ENCODE results near the gene ITPR3. TPM values are rescaled to one million over a fixed set of nuclear protein-coding genes. Genes with fewer than 3 reads are reported as not detected.

ITPR3 gene
- total and polyA plus RNA-seq, 2 donors from 2014 or later, result 4.2 to 86.3 TPM

DNA sequence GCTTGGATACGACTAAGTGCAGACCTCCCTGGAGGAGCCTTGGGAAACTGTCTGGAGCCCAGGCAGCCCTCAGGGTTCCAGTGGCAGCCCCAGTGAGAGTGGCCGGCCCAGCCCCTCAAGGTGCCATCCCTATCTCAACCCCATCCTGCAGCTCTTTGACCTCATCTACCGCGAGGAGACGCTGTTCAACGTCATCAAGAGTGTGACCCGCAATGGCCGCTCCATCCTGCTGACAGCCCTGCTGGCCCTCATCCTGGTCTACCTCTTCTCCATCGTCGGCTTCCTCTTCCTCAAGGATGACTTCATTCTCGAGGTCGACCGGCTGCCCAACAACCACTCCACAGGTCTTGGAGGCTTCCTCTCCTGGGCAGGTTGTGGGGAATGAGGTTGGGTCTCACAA is 69.6 kb downstream of the ITPR3 start:
- H3K27ac ChIP-seq (ENCODE audit: low read depth in 2 of 2, low read length in 2 of 2), result no peak overlapping the region
- peaks cover 2% of the 10 kb centered on the region in 3 donors for H3K36me3 ChIP-seq (ENCODE audit: control insufficient read depth in 2 of 3, insufficient read depth in 3 of 3, low read length in 3 of 3)
- no peaks in the 10 kb centered on the region for H3K27me3 ChIP-seq (ENCODE audit: control insufficient read depth, insufficient read depth, low read length)
- peak in 1 of 5 donors; percentile 50 for DNase-seq
- intact Hi-C loops (cut with DNase I), result loop anchor here (10.0 kb wide), 1 partner anchor 106 kb away; the partner anchor contains the start of gene BAK1
- peaks cover 0 to 7% (median 6%) of the 10 kb centered on the region in 3 donors for H3K4me1 ChIP-seq (ENCODE audit: control insufficient read depth in 2 of 3, insufficient read depth in 2 of 3, low read depth in 1 of 3, low read length in 3 of 3)
- no peak overlapping the region for H3K4me3 ChIP-seq (ENCODE audit: low read length in 3 of 3)
- TF ChIP-seq, protein P1, sequence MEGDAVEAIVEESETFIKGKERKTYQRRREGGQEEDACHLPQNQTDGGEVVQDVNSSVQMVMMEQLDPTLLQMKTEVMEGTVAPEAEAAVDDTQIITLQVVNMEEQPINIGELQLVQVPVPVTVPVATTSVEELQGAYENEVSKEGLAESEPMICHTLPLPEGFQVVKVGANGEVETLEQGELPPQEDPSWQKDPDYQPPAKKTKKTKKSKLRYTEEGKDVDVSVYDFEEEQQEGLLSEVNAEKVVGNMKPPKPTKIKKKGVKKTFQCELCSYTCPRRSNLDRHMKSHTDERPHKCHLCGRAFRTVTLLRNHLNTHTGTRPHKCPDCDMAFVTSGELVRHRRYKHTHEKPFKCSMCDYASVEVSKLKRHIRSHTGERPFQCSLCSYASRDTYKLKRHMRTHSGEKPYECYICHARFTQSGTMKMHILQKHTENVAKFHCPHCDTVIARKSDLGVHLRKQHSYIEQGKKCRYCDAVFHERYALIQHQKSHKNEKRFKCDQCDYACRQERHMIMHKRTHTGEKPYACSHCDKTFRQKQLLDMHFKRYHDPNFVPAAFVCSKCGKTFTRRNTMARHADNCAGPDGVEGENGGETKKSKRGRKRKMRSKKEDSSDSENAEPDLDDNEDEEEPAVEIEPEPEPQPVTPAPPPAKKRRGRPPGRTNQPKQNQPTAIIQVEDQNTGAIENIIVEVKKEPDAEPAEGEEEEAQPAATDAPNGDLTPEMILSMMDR (IDR thresholded peaks at IDR 0.05; ENCODE audit: borderline replicate concordance, extremely low read depth, insufficient read depth), result no peak
- no peaks in the 10 kb centered on the region for H3K9me3 ChIP-seq (ENCODE audit: control insufficient read depth in 2 of 3, insufficient read depth in 1 of 3, low read length in 3 of 3)
- no peak for FAIRE-seq
- H3K9ac ChIP-seq (ENCODE audit: low read length in 3 of 3), result no peak overlapping the region

DNA sequence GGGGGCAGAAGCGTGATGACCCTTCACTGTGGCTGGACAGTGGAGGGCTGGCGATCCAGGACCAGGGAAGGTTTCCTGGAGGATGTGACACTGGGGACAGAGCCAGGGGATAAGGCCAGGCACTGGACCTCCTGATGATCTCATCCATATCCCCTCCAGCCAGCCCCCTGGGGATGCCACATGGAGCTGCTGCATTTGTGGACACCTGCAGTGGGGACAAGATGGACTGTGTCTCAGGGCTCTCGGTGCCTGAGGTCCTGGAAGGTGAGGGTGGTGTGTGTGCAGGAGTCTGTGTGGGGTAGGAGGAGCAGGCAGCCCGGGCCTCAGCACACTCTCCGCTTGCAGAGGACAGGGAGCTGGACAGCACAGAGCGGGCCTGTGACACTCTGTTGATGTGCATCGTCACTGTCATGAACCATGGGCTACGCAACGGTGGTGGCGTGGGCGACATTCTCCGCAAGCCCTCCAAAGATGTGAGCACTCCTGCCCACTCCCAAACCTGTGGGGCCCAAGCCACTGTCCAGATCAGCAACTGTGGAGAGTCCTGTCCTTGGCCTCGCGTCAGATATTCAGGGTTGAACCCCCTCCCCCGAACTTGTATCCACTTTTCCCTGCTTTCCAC is 70.4 kb downstream of the ITPR3 start:
- no peaks in the 10 kb centered on the region for H3K9me3 ChIP-seq (ENCODE audit: control insufficient read depth in 2 of 3, insufficient read depth in 1 of 3, low read length in 3 of 3)
- H3K4me1 ChIP-seq (ENCODE audit: control insufficient read depth in 2 of 3, insufficient read depth in 2 of 3, low read depth in 1 of 3, low read length in 3 of 3), result peaks cover 0 to 8% (median 6%) of the 10 kb centered on the region in 3 donors
- no peak overlapping the region for H3K27ac ChIP-seq (ENCODE audit: low read depth in 2 of 2, low read length in 2 of 2)
- TF ChIP-seq, protein P1 (IDR thresholded peaks at IDR 0.05; ENCODE audit: borderline replicate concordance, extremely low read depth, insufficient read depth), result no peak
- FAIRE-seq, result no peak
- peak in 1 of 5 donors; percentile 59 for DNase-seq
- intact Hi-C loops (cut with DNase I), result loop anchor here (10.0 kb wide), 1 partner anchor 107 kb away; the partner anchor contains the start of gene BAK1
- no peak overlapping the region for H3K4me3 ChIP-seq (ENCODE audit: low read length in 3 of 3)
- peaks cover 0 to 7% (median 5%) of the 10 kb centered on the region in 3 donors for H3K36me3 ChIP-seq (ENCODE audit: control insufficient read depth in 2 of 3, insufficient read depth in 3 of 3, low read length in 3 of 3)
- H3K27me3 ChIP-seq (ENCODE audit: control insufficient read depth, insufficient read depth, low read length), result no peaks in the 10 kb centered on the region
- H3K9ac ChIP-seq (ENCODE audit: low read length in 3 of 3), result no peak overlapping the region

DNA sequence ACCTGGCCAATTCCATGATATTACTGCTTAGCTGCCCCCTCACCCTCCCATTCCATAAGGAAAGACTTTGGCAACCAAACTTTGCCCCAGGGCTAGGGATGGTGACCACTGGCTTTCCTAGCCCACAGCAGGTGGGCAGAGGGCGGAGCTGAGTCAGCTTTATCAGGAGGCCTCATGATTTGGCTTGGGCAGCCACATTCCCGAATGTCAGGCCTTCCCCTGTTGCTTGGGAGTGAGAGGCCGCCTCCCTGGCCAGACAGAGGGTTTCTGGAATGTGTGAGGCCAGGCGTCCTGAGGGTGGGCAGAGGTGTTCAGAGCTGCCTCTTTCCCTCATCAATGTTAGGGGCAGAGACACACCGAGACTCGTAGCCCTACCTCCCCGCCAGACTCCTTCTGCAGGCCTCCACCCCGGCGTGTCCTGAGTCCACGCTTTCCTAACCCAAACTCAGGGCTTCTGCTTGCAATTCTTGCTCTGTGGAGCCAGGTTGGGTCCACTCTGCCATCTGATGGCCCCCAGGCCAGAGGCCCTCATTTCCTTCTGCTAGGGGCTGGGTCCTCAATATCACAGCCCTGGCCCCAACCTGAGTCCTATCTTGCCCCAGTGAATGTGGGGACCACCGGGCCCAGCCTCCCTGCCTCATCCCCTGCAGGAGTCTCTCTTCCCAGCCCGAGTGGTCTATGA is 71.1 kb downstream of the ITPR3 start:
- H3K9ac ChIP-seq (ENCODE audit: low read length in 3 of 3), result no peak overlapping the region
- H3K4me3 ChIP-seq (ENCODE audit: low read length in 3 of 3), result no peak overlapping the region
- H3K27ac ChIP-seq (ENCODE audit: low read depth in 2 of 2, low read length in 2 of 2), result no peak overlapping the region
- H3K36me3 ChIP-seq (ENCODE audit: control insufficient read depth in 2 of 3, insufficient read depth in 3 of 3, low read length in 3 of 3), result peaks cover 0 to 7% (median 5%) of the 10 kb centered on the region in 3 donors
- TF ChIP-seq, protein P1 (IDR thresholded peaks at IDR 0.05; ENCODE audit: borderline replicate concordance, extremely low read depth, insufficient read depth), result no peak
- intact Hi-C loops (cut with DNase I), result loop anchor here (10.0 kb wide), 1 partner anchor 107 kb away; the partner anchor contains the start of gene BAK1
- peak in 1 of 5 donors; percentile 72 for DNase-seq
- no peaks in the 10 kb centered on the region for H3K27me3 ChIP-seq (ENCODE audit: control insufficient read depth, insufficient read depth, low read length)
- peaks cover 0 to 14% (median 6%) of the 10 kb centered on the region in 3 donors for H3K4me1 ChIP-seq (ENCODE audit: control insufficient read depth in 2 of 3, insufficient read depth in 2 of 3, low read depth in 1 of 3, low read length in 3 of 3)
- no peaks in the 10 kb centered on the region for H3K9me3 ChIP-seq (ENCODE audit: control insufficient read depth in 2 of 3, insufficient read depth in 1 of 3, low read length in 3 of 3)
- no peak for FAIRE-seq

Measured in kidney (tissue), 14 donors.